Activated CD8-positive, alpha-beta T cell treated with anti-CD3 and anti-CD28 coated beads for 36 hours (primary cell): ENCODE measurements around the gene ZIC2. TPM values are rescaled to one million over a fixed set of nuclear protein-coding genes. Genes with fewer than 3 reads are reported as not detected.

Experiments
- ATAC-seq: fragments of 200-7000 bp; cut with Tn5 transposase; one replicate; pipeline ENCODE4 v1.10.0; 2021; ENCODE audit warnings: mild to moderate bottlenecking, moderate library complexity
- CTCF ChIA-PET: fragments of 350-600 bp; sonication (Branson Sonifier 250); formaldehyde crosslinking; loops from one replicate; lab custom pipeline; 2021; ENCODE audit warnings: antibody characterized with exemption; lab: Charles Lee
- POLR2A ChIA-PET: fragments of 350-600 bp; sonication (Branson Sonifier 250); formaldehyde crosslinking; loops from one replicate; lab custom pipeline; 2021; ENCODE audit warnings: antibody characterized with exemption; lab: Charles Lee
- DNase-seq: peaks from one replicate; pipeline ENCODE4 v3.0.0-alpha.2; 2020
- H3K27ac Mint-ChIP-seq: one replicate; pipeline ENCODE4 v1.8.0; 2021; ENCODE audit warnings: mild to moderate bottlenecking, mixed read lengths
- H3K27me3 Mint-ChIP-seq: one replicate; pipeline ENCODE4 v1.8.0; 2021; ENCODE audit warnings: mixed read lengths
- H3K36me3 Mint-ChIP-seq: one replicate; pipeline ENCODE4 v1.8.0; 2021; ENCODE audit warnings: low read depth, mixed read lengths
- H3K4me1 Mint-ChIP-seq: one replicate; pipeline ENCODE4 v1.8.0; 2021; ENCODE audit warnings: low read depth, mixed read lengths
- H3K4me3 Mint-ChIP-seq: one replicate; pipeline ENCODE4 v1.8.0; 2021; ENCODE audit warnings: mild to moderate bottlenecking, moderate library complexity, mixed read lengths
- H3K9me3 Mint-ChIP-seq: one replicate; pipeline ENCODE4 v1.8.0; 2021; ENCODE audit warnings: mixed read lengths
- CTCF ChIP-seq: fragments of 200-600 bp; IDR thresholded peaks from one replicate; pipeline ENCODE4 v1.8.0; 2022; ENCODE audit warnings: antibody characterized with exemption, mild to moderate bottlenecking
- intact Hi-C: fragments of 100-400 bp; cut with micrococcal nuclease; formaldehyde crosslinking; loops from one replicate; pipeline ENCODE4 v1.10.0; 2022
- total RNA-seq, 2 experiments: library from RNA; stranded (reverse); gene quantifications; one replicate each; pipeline ENCODE4 v1.2.3, GENCODE V29; 2021

Gene ZIC2
- total RNA-seq, 2 experiments from 2014 or later = not detected

- H3K27ac Mint-ChIP-seq = no peak overlapping the region
- peaks cover 1% of the 10 kb centered on the region for H3K9me3 Mint-ChIP-seq
- no peak for ATAC-seq
- TF ChIP-seq CTCF = no peak
- H3K4me1 Mint-ChIP-seq = peaks cover 21% of the 10 kb centered on the region
- ChIA-PET POLR2A (interaction anchor here (1.2 kb wide), 1 partner anchor 31 kb away, joined by 4 read pairs; no protein-coding TSS in a partner anchor), CTCF (interaction anchor here (1.0 kb wide), 1 partner anchor 15 kb away, joined by 3 read pairs; no protein-coding TSS in a partner anchor)
- no peak for DNase-seq
- peaks cover 8% of the 10 kb centered on the region for H3K36me3 Mint-ChIP-seq
- peaks cover 86% of the 10 kb centered on the region for H3K27me3 Mint-ChIP-seq
- H3K4me3 Mint-ChIP-seq = no peak overlapping the region
- intact Hi-C loops = loop anchor here (5.0 to 10.0 kb wide), 2 partner anchors 32 to 245 kb away; no protein-coding TSS in a partner anchor
Observed at GRCh38 chr13:99989276-99990125, 7.9 kb downstream of the ZIC2 start.

GRCh38 chr13:99990126-99990977, 8.8 kb downstream of the ZIC2 start:
- Mint-ChIP-seq H3K9me3 (peaks cover 1% of the 10 kb centered on the region), H3K4me1 (peaks cover 21% of the 10 kb centered on the region), H3K4me3 (no peak overlapping the region), H3K27me3 (peaks cover 91% of the 10 kb centered on the region), H3K27ac (no peak overlapping the region), H3K36me3 (peaks cover 8% of the 10 kb centered on the region)
- POLR2A ChIA-PET = interaction anchor here (1.2 kb wide), 1 partner anchor 32 kb away, joined by 4 read pairs; no protein-coding TSS in a partner anchor
- intact Hi-C loops = loop anchor here (5.0 to 10.0 kb wide), 2 partner anchors 33 to 244 kb away; no protein-coding TSS in a partner anchor
- ATAC-seq = peak; percentile 49
- no peak for DNase-seq
- CTCF ChIA-PET = no interaction called here
- TF ChIP-seq CTCF = no peak

GRCh38 chr13:99991013-99991827, 9.6 kb downstream of the ZIC2 start:
- ATAC-seq (peak; percentile 17), DNase-seq (no peak)
- H3K27ac Mint-ChIP-seq = no peak overlapping the region
- peaks cover 5% of the 10 kb centered on the region for H3K36me3 Mint-ChIP-seq
- H3K4me3 Mint-ChIP-seq = no peak overlapping the region
- peaks cover 93% of the 10 kb centered on the region for H3K27me3 Mint-ChIP-seq
- ChIA-PET CTCF (interaction anchor here (1.6 kb wide), 1 partner anchor 12 kb away, joined by 3 read pairs; no protein-coding TSS in a partner anchor), POLR2A (no interaction called here)
- TF ChIP-seq CTCF = no peak
- peaks cover 2% of the 10 kb centered on the region for H3K9me3 Mint-ChIP-seq
- intact Hi-C loops = loop anchor here (5.0 to 10.0 kb wide), 2 partner anchors 34 to 244 kb away; no protein-coding TSS in a partner anchor
- H3K4me1 Mint-ChIP-seq = peaks cover 22% of the 10 kb centered on the region

- Mint-ChIP-seq H3K27me3 (peaks cover 93% of the 10 kb centered on the region), H3K36me3 (peaks cover 4% of the 10 kb centered on the region), H3K9me3 (peaks cover 2% of the 10 kb centered on the region), H3K27ac (no peak overlapping the region), H3K4me1 (peaks cover 22% of the 10 kb centered on the region), H3K4me3 (no peak overlapping the region)
- no peak for TF ChIP-seq CTCF
- DNase-seq = no peak
- CTCF ChIA-PET = interaction anchor here (1.5 to 1.6 kb wide), 2 partner anchors 11 to 18 kb away, joined by 3 to 4 read pairs; no protein-coding TSS in a partner anchor
- ATAC-seq = no peak
- POLR2A ChIA-PET = interaction anchor here (0.8 to 1.0 kb wide), 2 partner anchors 18 to 30 kb away, joined by 3 to 4 read pairs; no protein-coding TSS in a partner anchor
- intact Hi-C loops = loop anchor here (5.0 to 10.0 kb wide), 2 partner anchors 35 to 243 kb away; no protein-coding TSS in a partner anchor
Observed at GRCh38 chr13:99991828-99992775, 10.5 kb downstream of the ZIC2 start.
